Activated T-cell treated with anti-CD3 and anti-CD28 coated beads, Interleukin-2, amount 50 U/mL, for 1 hour (primary cell): ENCODE measurements around the gene TTC22.

Experiments
- DNase-seq: peaks from one replicate; pipeline ENCODE4 v3.0.0-alpha.2; 2020

The TTC22 gene

GRCh38 chr1:54745274-54745673 lies 55.8 kb downstream of the TTC22 start:
- no peak for DNase-seq

- DNase-seq = no peak
These were observed 56.4 kb downstream of the TTC22 start for GRCh38 chr1:54744696-54745095.

- no peak for DNase-seq
These were observed 57.5 kb downstream of the TTC22 start for GRCh38 chr1:54743416-54744226.

- no peak for DNase-seq
These were observed 58.8 kb downstream of the TTC22 start for GRCh38 chr1:54742282-54742681.

- no peak for DNase-seq
These were observed 59.6 kb downstream of the TTC22 start for GRCh38 chr1:54741531-54741930.

- DNase-seq = no peak
These were observed 62.9 kb downstream of the TTC22 start for GRCh38 chr1:54738244-54738643.

GRCh38 chr1:54736685-54737084 lies 64.4 kb downstream of the TTC22 start:
- DNase-seq = no peak
